IMR-90 (cell line): ENCODE data around the gene UNC50. TPM values are rescaled to one million over a fixed set of nuclear protein-coding genes. Genes with fewer than 3 reads are reported as not detected.

Source experiments
- ATAC-seq: fragments of 200-7000 bp; cut with Tn5 transposase; 2 replicates; pipeline ENCODE4 v1.9.1; 2020; ENCODE audit warnings: low read depth, mild to moderate bottlenecking, moderate library complexity
- BruUV-seq: library from RNA; stranded (reverse); fragments of 400-500 nt; replicated peaks from 2 replicates; lab custom pipeline; 2021; lab: Mats Ljungman, UMichigan
- CTCF ChIA-PET: fragments of 300-600 bp; formaldehyde crosslinking; extraction: SDS; loops from one replicate; lab custom pipeline; 2021; ENCODE audit warnings: antibody characterized with exemption; lab: Yijun Ruan, JAX
- POLR2A ChIA-PET: fragments of 300-600 bp; sonication (Branson Sonifier 250); formaldehyde crosslinking; loops from one replicate; lab custom pipeline; 2022; ENCODE audit warnings: antibody characterized with exemption; ENCODE audit not compliant: unreplicated experiment; lab: Charles Lee
- DNase-seq: peaks from one replicate; pipeline ENCODE4 v3.0.0; 2013
- H2AFZ ChIP-seq: replicated peaks from 2 replicates; pipeline ENCODE3; 2013; ENCODE audit warnings: low read length, mild to moderate bottlenecking; ENCODE audit not compliant: poor library complexity
- H2AK5ac ChIP-seq: 2 replicates; pipeline ENCODE4 v1.6.1; 2013; ENCODE audit warnings: low read depth, low read length, inconsistent platforms
- H2AK9ac ChIP-seq: replicated peaks from 2 replicates; pipeline ENCODE3; 2013; ENCODE audit warnings: mild to moderate bottlenecking, low read depth, low read length, moderate library complexity; ENCODE audit not compliant: poor library complexity
- H2BK120ac ChIP-seq: 2 replicates; pipeline ENCODE4 v1.6.1; 2013; ENCODE audit warnings: low read depth, low read length, inconsistent platforms
- H2BK15ac ChIP-seq: 3 replicates; pipeline ENCODE4 v1.6.1; 2013; ENCODE audit warnings: low read depth, low read length, inconsistent platforms
- H2BK20ac ChIP-seq: 2 replicates; pipeline ENCODE4 v1.6.1; 2013; ENCODE audit warnings: low read depth, mild to moderate bottlenecking, inconsistent platforms, low read length, moderate library complexity
- H2BK5ac ChIP-seq: 2 replicates; pipeline ENCODE4 v1.6.1; 2013; ENCODE audit warnings: mild to moderate bottlenecking, low read depth, low read length, inconsistent platforms; ENCODE audit not compliant: poor library complexity, severe bottlenecking
- H3K14ac ChIP-seq: replicated peaks from 2 replicates; pipeline ENCODE4 v1.6.1; 2013; ENCODE audit warnings: low read depth, low read length, inconsistent platforms
- H3K18ac ChIP-seq: 2 replicates; pipeline ENCODE4 v1.6.1; 2013; ENCODE audit warnings: low read depth, low read length, control low read depth
- H3K23ac ChIP-seq: 2 replicates; pipeline ENCODE4 v1.6.1; 2013; ENCODE audit warnings: low read depth, low read length, inconsistent platforms
- H3K27ac ChIP-seq: 2 replicates; pipeline ENCODE4 v1.5.1; 2013; ENCODE audit warnings: mild to moderate bottlenecking, control low read depth, low read length; ENCODE audit not compliant: insufficient read depth
- H3K27me3 ChIP-seq: 2 replicates; pipeline ENCODE4 v1.6.1; 2013; ENCODE audit warnings: low read length; ENCODE audit not compliant: control insufficient read depth, insufficient read depth
- H3K36me3 ChIP-seq: 2 replicates; pipeline ENCODE4 v1.6.1; 2013; ENCODE audit warnings: low read length, mixed read lengths; ENCODE audit not compliant: control insufficient read depth, insufficient read depth
- H3K4ac ChIP-seq: 2 replicates; pipeline ENCODE4 v1.6.1; 2013; ENCODE audit warnings: low read depth, low read length, inconsistent platforms
- H3K4me1 ChIP-seq: 2 replicates; pipeline ENCODE4 v1.6.1; 2013; ENCODE audit warnings: low read length, mixed read lengths; ENCODE audit not compliant: control insufficient read depth, insufficient read depth
- H3K4me2 ChIP-seq: 2 replicates; pipeline ENCODE4 v1.6.1; 2013; ENCODE audit warnings: low read depth, mild to moderate bottlenecking, control low read depth, low read length, moderate library complexity
- H3K4me3 ChIP-seq: 2 replicates; pipeline ENCODE4 v1.5.1; 2013; ENCODE audit warnings: low read depth, mild to moderate bottlenecking, control low read depth, low read length, moderate library complexity; ENCODE audit not compliant: insufficient read depth
- H3K56ac ChIP-seq: 2 replicates; pipeline ENCODE4 v1.6.1; 2013; ENCODE audit warnings: low read length, inconsistent platforms; ENCODE audit not compliant: insufficient read depth; ENCODE audit errors: extremely low read depth
- H3K79me1 ChIP-seq, 2 experiments: 2 replicates each; pipeline ENCODE4 v1.6.1; 2013; ENCODE audit warnings: low read length in 2 of 2, inconsistent platforms in 1 of 2, low read depth in 1 of 2
- H3K9ac ChIP-seq: 2 replicates; pipeline ENCODE4 v1.6.1; 2013; ENCODE audit warnings: low read depth, low read length, control low read depth
- H3K9me1 ChIP-seq: 2 replicates; pipeline ENCODE4 v1.6.1; 2013; ENCODE audit warnings: low read length, inconsistent platforms; ENCODE audit not compliant: insufficient read depth
- H3K9me3 ChIP-seq: 2 replicates; pipeline ENCODE4 v1.6.1; 2013; ENCODE audit warnings: low read length; ENCODE audit not compliant: control insufficient read depth, insufficient read depth
- H4K20me1 ChIP-seq: 2 replicates; pipeline ENCODE4 v1.6.1; 2013; ENCODE audit warnings: low read length, inconsistent platforms; ENCODE audit not compliant: insufficient read depth
- H4K5ac ChIP-seq: 2 replicates; pipeline ENCODE4 v1.6.1; 2013; ENCODE audit warnings: mild to moderate bottlenecking, low read depth, low read length, control low read depth
- H4K8ac ChIP-seq, 2 experiments: 2 replicates each; pipeline ENCODE4 v1.6.1; 2013; ENCODE audit warnings: low read depth in 2 of 2, low read length in 2 of 2, control low read depth in 1 of 2, inconsistent platforms in 1 of 2
- H4K91ac ChIP-seq: 2 replicates; pipeline ENCODE4 v1.6.1; 2013; ENCODE audit warnings: low read depth, low read length, inconsistent platforms; ENCODE audit not compliant: insufficient read depth
- CEBPB ChIP-seq: IDR thresholded peaks from 2 replicates; pipeline ENCODE4 v1.6.1; 2012; ENCODE audit warnings: low read depth, low read length, improper control_type of control experiment
- WGBS, 2 experiments: methylation state at CpG; one replicate each; pipeline versions ENCODE4 v1.1.5 to v1.1.7; 2013; ENCODE audit warnings: missing lambda C conversion rate in 2 of 2; ENCODE audit not compliant: insufficient read length in 1 of 2; ENCODE audit errors: extremely low coverage in 2 of 2; 5-methylcytosine and 5-hydroxymethylcytosine counted together
- dilution Hi-C: fragments of 300-500 bp; cut with HindIII; formaldehyde crosslinking; loops from one replicate; pipeline ENCODE4 v1.14.3; 2018; ENCODE audit warnings: low sequenced_read_pairs; ENCODE audit not compliant: unreplicated experiment
- in situ Hi-C: fragments of 300-500 bp; cut with MboI; formaldehyde crosslinking; loops from 3 replicates; pipeline ENCODE4 v1.14.3; 2019; ENCODE audit warnings: low sequenced_read_pairs, inconsistent platforms, mixed read lengths
- intact Hi-C: fragments of 100-400 bp; cut with micrococcal nuclease; formaldehyde crosslinking; loops from 2 replicates; pipeline ENCODE4 v1.10.0; 2022
- polyA plus RNA-seq, 3 experiments: library from polyadenylated mRNA; depleted of rRNA; stranded (reverse); fragments of >200 nt; gene quantifications; 2 replicates each; pipeline ENCODE4 v1.2.3, GENCODE V29; 2012; ENCODE audit warnings: low replicate concordance in 1 of 3
- total RNA-seq: library from RNA; depleted of rRNA; stranded (reverse); fragments of >200 nt; gene quantifications from 2 replicates; pipeline ENCODE4 v1.2.3, GENCODE V29; 2012

The UNC50 gene
- total and polyA plus RNA-seq, 2 of the 4 experiments (the other 2 are of a cell fraction): 18.3 to 34.1 TPM

DNA sequence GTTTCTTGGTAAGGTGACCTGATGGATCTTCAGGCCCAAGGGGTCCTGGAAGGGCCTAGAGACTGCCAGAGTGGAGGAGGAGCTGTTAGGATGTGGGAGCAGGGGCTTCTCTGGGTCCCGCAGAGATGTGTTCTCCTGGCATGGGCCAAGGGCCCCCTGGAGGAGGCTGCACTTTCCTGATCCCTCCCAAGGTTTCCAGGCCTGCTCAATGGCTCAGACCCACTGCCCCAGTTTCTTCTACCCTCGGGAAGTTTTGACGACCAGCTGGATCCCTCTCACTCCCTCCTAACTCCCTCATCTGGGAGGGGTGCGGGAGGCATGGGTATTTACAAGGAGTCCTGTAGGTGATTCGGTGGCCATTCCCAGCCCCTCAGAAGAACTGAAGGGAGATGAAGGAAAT, 36.2 kb upstream of the UNC50 start:
- Histone ChIP-seq H3K27ac (no peak overlapping the region), H3K79me1 (no peaks in the 10 kb centered on the region; a peak in 1 of 4 replicates), H3K56ac (no peak overlapping the region), H3K18ac (no peak overlapping the region), H4K8ac (no peak overlapping the region), H2AFZ (no peak overlapping the region), H4K91ac (no peak overlapping the region), H3K4me3 (no peak overlapping the region), H3K14ac (no peak overlapping the region), H2BK5ac (no peak overlapping the region), H4K5ac (no peak overlapping the region), H3K9ac (no peak overlapping the region), H2AK5ac (no peak overlapping the region), H3K27me3 (no peaks in the 10 kb centered on the region), H3K9me1 (peaks cover 9% of the 10 kb centered on the region), H2AK9ac (no peak overlapping the region), H2BK15ac (no peak overlapping the region), H3K4ac (no peak overlapping the region), H2BK20ac (no peak overlapping the region), H3K4me1 (0 out of 2 replicates have a peak, but pooled peaks cover 3% of the 10 kb centered on the region), H4K20me1 (peaks cover 4% of the 10 kb centered on the region; the same call in 1 of the 2 replicates), H2BK120ac (no peak overlapping the region), H3K9me3 (no peaks in the 10 kb centered on the region), H3K23ac (no peak overlapping the region), H3K4me2 (no peak overlapping the region), H3K36me3 (peaks cover 34% of the 10 kb centered on the region)
- dilution Hi-C loops: no loop called here
- CTCF ChIA-PET: no interaction called here
- ATAC-seq (no peak), DNase-seq (no peak)
- no TSS peak for BruUV-seq
- TF ChIP-seq CEBPB: no peak
- intact Hi-C loops: no loop called here
- no CpG with 5 or more reads among the region's 5 CpGs for WGBS, 2 experiments
- in situ Hi-C loops: no loop called here
- POLR2A ChIA-PET: no interaction called here
